ENCODE results near the gene EVA1B.

EVA1B gene

GRCh38 chr1:36359911-36360550 lies 36.6 kb upstream of the EVA1B start:
- Histone ChIP-seq H3K4ac (ENCODE audit: low read length) (no peak overlapping the region), H3K9me3 (replicated peaks in 1 of 2; ENCODE audit: control insufficient read depth in 2 of 2, insufficient read depth in 1 of 2, low read depth in 1 of 2, low read length in 2 of 2) (no peaks in the 10 kb centered on the region), H3K36me3 (replicated peaks in 1 of 2; ENCODE audit: control insufficient read depth in 2 of 2, insufficient read depth in 2 of 2, low read length in 2 of 2) (peaks cover 19 to 70% of the 10 kb centered on the region in 2 donors), H2AK5ac (ENCODE audit: low read depth, low read length) (no peak overlapping the region), H2BK15ac (ENCODE audit: low read length) (no peak overlapping the region), H3K4me2 (ENCODE audit: insufficient read depth, low read length, poor library complexity, severe bottlenecking) (no peak overlapping the region), H2BK120ac (ENCODE audit: low read depth, low read length) (no peak overlapping the region), H3K4me1 (ENCODE audit: control insufficient read depth in 2 of 2, insufficient read depth in 1 of 2, low read depth in 1 of 2, low read length in 2 of 2) (peaks cover 0 to 1% of the 10 kb centered on the region in 2 donors), H3K14ac (ENCODE audit: low read length) (no peak overlapping the region), H2BK5ac (ENCODE audit: low read length) (no peak overlapping the region), H3K79me1 (ENCODE audit: low read depth, low read length) (peaks cover 3% of the 10 kb centered on the region), H3K27ac (replicated peaks; ENCODE audit: low read length) (no peak overlapping the region), H4K8ac (ENCODE audit: low read depth, low read length) (no peak overlapping the region), H3K18ac (ENCODE audit: low read length) (no peak overlapping the region), H2BK12ac (ENCODE audit: low read length) (no peak overlapping the region), H4K91ac (ENCODE audit: low read depth, low read length, poor library complexity) (no peak overlapping the region), H3K4me3 (ENCODE audit: low read length in 2 of 2) (no peak overlapping the region), H3K27me3 (ENCODE audit: control insufficient read depth in 3 of 3, insufficient read depth in 3 of 3, low read depth in 1 of 3, low read length in 3 of 3) (no peaks in the 10 kb centered on the region), H3K9ac (ENCODE audit: low read depth, low read length, poor library complexity) (no peak overlapping the region), H3K23ac (ENCODE audit: low read depth, low read length, poor library complexity) (no peak overlapping the region), H2AFZ (ENCODE audit: low read length) (no peak overlapping the region)
- WGBS, 2 donors (ENCODE audit: extremely low coverage in 2 of 2, insufficient read length in 2 of 2, insufficient replicate concordance in 1 of 2): no CpG with 5 or more reads among the region's 6 CpGs
- DNase-seq (ENCODE audit: low spot score): no peak

GRCh38 chr1:36359383-36359782 lies 35.9 kb upstream of the EVA1B start:
- H3K79me1 ChIP-seq (ENCODE audit: low read depth, low read length): peaks cover 3% of the 10 kb centered on the region
- H3K4me1 ChIP-seq (ENCODE audit: control insufficient read depth in 2 of 2, insufficient read depth in 1 of 2, low read depth in 1 of 2, low read length in 2 of 2): peaks cover 0 to 1% of the 10 kb centered on the region in 2 donors
- WGBS, 2 donors (ENCODE audit: extremely low coverage in 2 of 2, insufficient read length in 2 of 2, insufficient replicate concordance in 1 of 2): no CpG with 5 or more reads among the region's 5 CpGs
- H3K18ac ChIP-seq (ENCODE audit: low read length): no peak overlapping the region
- H2BK12ac ChIP-seq (ENCODE audit: low read length): no peak overlapping the region
- no peak overlapping the region for H2BK120ac ChIP-seq (ENCODE audit: low read depth, low read length)
- H2BK15ac ChIP-seq (ENCODE audit: low read length): no peak overlapping the region
- H2BK5ac ChIP-seq (ENCODE audit: low read length): no peak overlapping the region
- no peak overlapping the region for H3K23ac ChIP-seq (ENCODE audit: low read depth, low read length, poor library complexity)
- H3K27ac ChIP-seq (replicated peaks; ENCODE audit: low read length): no peak overlapping the region
- no peaks in the 10 kb centered on the region for H3K27me3 ChIP-seq (ENCODE audit: control insufficient read depth in 3 of 3, insufficient read depth in 3 of 3, low read depth in 1 of 3, low read length in 3 of 3)
- no peak overlapping the region for H3K4me2 ChIP-seq (ENCODE audit: insufficient read depth, low read length, poor library complexity, severe bottlenecking)
- no peak overlapping the region for H3K9ac ChIP-seq (ENCODE audit: low read depth, low read length, poor library complexity)
- no peak for DNase-seq (ENCODE audit: low spot score)
- no peak overlapping the region for H3K4me3 ChIP-seq (ENCODE audit: low read length in 2 of 2)
- peaks cover 24 to 76% of the 10 kb centered on the region in 2 donors for H3K36me3 ChIP-seq (replicated peaks in 1 of 2; ENCODE audit: control insufficient read depth in 2 of 2, insufficient read depth in 2 of 2, low read length in 2 of 2)
- H3K14ac ChIP-seq (ENCODE audit: low read length): no peak overlapping the region
- H4K91ac ChIP-seq (ENCODE audit: low read depth, low read length, poor library complexity): no peak overlapping the region
- no peak overlapping the region for H3K4ac ChIP-seq (ENCODE audit: low read length)
- H2AFZ ChIP-seq (ENCODE audit: low read length): no peak overlapping the region
- H2AK5ac ChIP-seq (ENCODE audit: low read depth, low read length): no peak overlapping the region
- H4K8ac ChIP-seq (ENCODE audit: low read depth, low read length): no peak overlapping the region
- H3K9me3 ChIP-seq (replicated peaks in 1 of 2; ENCODE audit: control insufficient read depth in 2 of 2, insufficient read depth in 1 of 2, low read depth in 1 of 2, low read length in 2 of 2): no peaks in the 10 kb centered on the region

- H2BK15ac ChIP-seq (ENCODE audit: low read length): no peak overlapping the region
- H3K18ac ChIP-seq (ENCODE audit: low read length): no peak overlapping the region
- WGBS, 2 donors (ENCODE audit: extremely low coverage in 2 of 2, insufficient read length in 2 of 2, insufficient replicate concordance in 1 of 2): no CpG with 5 or more reads among the region's 13 CpGs
- H2AFZ ChIP-seq (ENCODE audit: low read length): no peak overlapping the region
- no peak overlapping the region for H3K4ac ChIP-seq (ENCODE audit: low read length)
- no peak overlapping the region for H3K23ac ChIP-seq (ENCODE audit: low read depth, low read length, poor library complexity)
- no peak overlapping the region for H3K27ac ChIP-seq (replicated peaks; ENCODE audit: low read length)
- H2BK5ac ChIP-seq (ENCODE audit: low read length): no peak overlapping the region
- no peak overlapping the region for H2AK5ac ChIP-seq (ENCODE audit: low read depth, low read length)
- no peak overlapping the region for H3K4me2 ChIP-seq (ENCODE audit: insufficient read depth, low read length, poor library complexity, severe bottlenecking)
- no peak overlapping the region for H3K9ac ChIP-seq (ENCODE audit: low read depth, low read length, poor library complexity)
- peaks cover 0 to 1% of the 10 kb centered on the region in 2 donors for H3K4me1 ChIP-seq (ENCODE audit: control insufficient read depth in 2 of 2, insufficient read depth in 1 of 2, low read depth in 1 of 2, low read length in 2 of 2)
- no peak overlapping the region for H4K8ac ChIP-seq (ENCODE audit: low read depth, low read length)
- peaks cover 27 to 84% of the 10 kb centered on the region in 2 donors for H3K36me3 ChIP-seq (replicated peaks in 1 of 2; ENCODE audit: control insufficient read depth in 2 of 2, insufficient read depth in 2 of 2, low read length in 2 of 2)
- no peak for DNase-seq (ENCODE audit: low spot score)
- H2BK120ac ChIP-seq (ENCODE audit: low read depth, low read length): no peak overlapping the region
- no peak overlapping the region for H3K4me3 ChIP-seq (ENCODE audit: low read length in 2 of 2)
- H3K27me3 ChIP-seq (ENCODE audit: control insufficient read depth in 3 of 3, insufficient read depth in 3 of 3, low read depth in 1 of 3, low read length in 3 of 3): no peaks in the 10 kb centered on the region
- no peak overlapping the region for H2BK12ac ChIP-seq (ENCODE audit: low read length)
- H3K79me1 ChIP-seq (ENCODE audit: low read depth, low read length): peaks cover 3% of the 10 kb centered on the region
- no peak overlapping the region for H3K14ac ChIP-seq (ENCODE audit: low read length)
- H4K91ac ChIP-seq (ENCODE audit: low read depth, low read length, poor library complexity): no peak overlapping the region
- no peaks in the 10 kb centered on the region for H3K9me3 ChIP-seq (replicated peaks in 1 of 2; ENCODE audit: control insufficient read depth in 2 of 2, insufficient read depth in 1 of 2, low read depth in 1 of 2, low read length in 2 of 2)
Measured at GRCh38 chr1:36358514-36359084, 35.2 kb upstream of the EVA1B start.

- H3K9ac ChIP-seq (ENCODE audit: low read depth, low read length, poor library complexity): no peak overlapping the region
- H3K23ac ChIP-seq (ENCODE audit: low read depth, low read length, poor library complexity): no peak overlapping the region
- DNase-seq (ENCODE audit: low spot score): no peak
- no peak overlapping the region for H3K14ac ChIP-seq (ENCODE audit: low read length)
- no peak overlapping the region for H4K91ac ChIP-seq (ENCODE audit: low read depth, low read length, poor library complexity)
- H4K8ac ChIP-seq (ENCODE audit: low read depth, low read length): no peak overlapping the region
- peaks cover 26 to 78% of the 10 kb centered on the region in 2 donors for H3K36me3 ChIP-seq (replicated peaks in 1 of 2; ENCODE audit: control insufficient read depth in 2 of 2, insufficient read depth in 2 of 2, low read length in 2 of 2)
- no peak overlapping the region for H3K18ac ChIP-seq (ENCODE audit: low read length)
- H2AFZ ChIP-seq (ENCODE audit: low read length): no peak overlapping the region
- H2BK5ac ChIP-seq (ENCODE audit: low read length): no peak overlapping the region
- no CpG with 5 or more reads among the region's 4 CpGs for WGBS, 2 donors (ENCODE audit: extremely low coverage in 2 of 2, insufficient read length in 2 of 2, insufficient replicate concordance in 1 of 2)
- H2BK120ac ChIP-seq (ENCODE audit: low read depth, low read length): no peak overlapping the region
- H3K79me1 ChIP-seq (ENCODE audit: low read depth, low read length): peaks cover 3% of the 10 kb centered on the region
- H3K4ac ChIP-seq (ENCODE audit: low read length): no peak overlapping the region
- no peak overlapping the region for H3K4me2 ChIP-seq (ENCODE audit: insufficient read depth, low read length, poor library complexity, severe bottlenecking)
- peaks cover 21% of the 10 kb centered on the region in 2 donors for H3K4me1 ChIP-seq (ENCODE audit: control insufficient read depth in 2 of 2, insufficient read depth in 1 of 2, low read depth in 1 of 2, low read length in 2 of 2)
- H3K4me3 ChIP-seq (ENCODE audit: low read length in 2 of 2): no peak overlapping the region
- H3K27ac ChIP-seq (replicated peaks; ENCODE audit: low read length): no peak overlapping the region
- H3K9me3 ChIP-seq (replicated peaks in 1 of 2; ENCODE audit: control insufficient read depth in 2 of 2, insufficient read depth in 1 of 2, low read depth in 1 of 2, low read length in 2 of 2): no peaks in the 10 kb centered on the region
- H2BK12ac ChIP-seq (ENCODE audit: low read length): no peak overlapping the region
- no peaks in the 10 kb centered on the region for H3K27me3 ChIP-seq (ENCODE audit: control insufficient read depth in 3 of 3, insufficient read depth in 3 of 3, low read depth in 1 of 3, low read length in 3 of 3)
- H2BK15ac ChIP-seq (ENCODE audit: low read length): no peak overlapping the region
- no peak overlapping the region for H2AK5ac ChIP-seq (ENCODE audit: low read depth, low read length)
Measured at GRCh38 chr1:36355811-36356210, 32.4 kb upstream of the EVA1B start.
